ENCODE measurements around the gene COL4A1.
A peak's percentile ranks its signal among the peaks of the same experiment; 100 is the strongest.
"Not testable (repeated sequence)": the region's sequence is repeated elsewhere in the genome, so short reads cannot be mapped to it uniquely, and the experiment has no call there.

COL4A1 gene

DNA sequence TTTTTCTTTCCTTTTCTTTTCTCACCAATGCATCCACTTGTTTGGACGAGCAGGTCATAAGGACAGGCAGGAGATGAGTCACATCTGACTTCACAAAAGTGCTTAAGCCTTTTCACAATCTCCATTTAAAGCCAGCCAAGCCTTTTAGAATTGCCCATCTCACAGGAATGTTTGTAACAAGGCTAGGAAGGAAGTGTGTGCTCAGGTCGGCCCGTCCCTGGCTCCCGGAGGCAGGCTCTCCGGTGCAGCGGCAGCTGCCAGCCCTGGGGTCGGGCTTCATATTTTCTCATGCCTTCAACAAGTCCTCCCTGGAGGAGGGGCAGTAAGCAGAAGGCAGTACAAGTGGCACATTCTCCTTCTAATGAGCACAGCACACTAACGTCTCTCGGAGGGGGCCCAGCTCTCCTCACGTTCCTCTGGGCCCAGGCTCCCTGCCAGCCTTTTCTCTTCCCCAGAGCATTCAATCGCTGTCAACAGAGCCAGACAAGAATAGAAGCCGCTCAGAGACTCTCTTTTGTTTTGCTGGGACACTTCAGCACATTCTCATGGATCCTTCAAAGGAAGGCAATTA lies 180.5 kb downstream of the COL4A1 start:
- no peak for DNase-seq

DNA sequence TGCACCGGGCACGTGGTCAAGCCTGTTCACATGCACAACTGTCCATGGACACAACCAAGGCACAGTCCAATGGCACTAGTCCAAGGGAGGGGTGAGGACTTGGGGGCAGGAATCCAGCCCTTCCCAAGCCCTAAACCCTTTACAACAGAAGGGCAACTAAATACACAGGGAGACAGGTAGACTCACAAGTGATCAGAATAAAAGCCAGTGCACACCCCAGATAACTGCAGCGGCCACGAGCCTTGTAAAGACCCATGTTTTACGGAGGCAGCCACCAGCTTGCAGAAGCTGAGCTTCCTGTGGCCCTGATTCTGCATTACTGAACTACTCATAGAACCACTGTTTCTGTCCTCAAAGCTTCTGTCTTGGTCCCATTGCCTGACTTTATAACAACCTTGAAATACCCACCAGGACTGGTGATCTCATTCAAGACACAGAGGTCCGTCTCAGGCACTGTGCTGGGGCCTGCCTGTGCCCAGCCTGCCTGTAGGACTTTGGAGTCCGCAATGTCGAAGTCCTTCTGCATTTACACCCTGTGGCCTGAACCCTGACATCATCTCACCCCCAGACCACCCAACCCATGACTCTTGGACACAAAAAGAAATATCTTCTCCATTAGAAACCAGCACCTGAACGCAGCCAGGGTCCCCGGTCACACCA lies 181.2 kb downstream of the COL4A1 start:
- DNase-seq, result no peak

DNA sequence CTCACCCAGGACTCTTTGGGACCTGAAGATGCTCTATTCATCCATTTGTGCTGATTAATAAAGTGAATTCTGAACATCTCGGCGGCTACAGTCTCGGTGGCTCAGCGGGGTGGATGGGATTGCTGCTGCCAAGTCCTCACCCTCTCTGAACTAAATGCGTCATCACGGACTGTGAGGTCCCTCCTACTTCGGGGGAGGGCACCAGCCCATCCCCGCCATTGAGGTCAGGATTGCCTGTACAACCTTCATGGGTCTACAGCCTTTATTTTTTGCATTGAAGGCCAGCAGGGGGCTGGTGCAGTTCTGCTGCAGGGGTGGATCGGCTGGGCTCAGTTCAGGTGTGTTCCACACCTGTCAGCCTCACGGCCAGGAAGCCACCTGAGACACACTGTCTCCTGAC lies 181.8 kb downstream of the COL4A1 start:
- no peak for DNase-seq

DNA sequence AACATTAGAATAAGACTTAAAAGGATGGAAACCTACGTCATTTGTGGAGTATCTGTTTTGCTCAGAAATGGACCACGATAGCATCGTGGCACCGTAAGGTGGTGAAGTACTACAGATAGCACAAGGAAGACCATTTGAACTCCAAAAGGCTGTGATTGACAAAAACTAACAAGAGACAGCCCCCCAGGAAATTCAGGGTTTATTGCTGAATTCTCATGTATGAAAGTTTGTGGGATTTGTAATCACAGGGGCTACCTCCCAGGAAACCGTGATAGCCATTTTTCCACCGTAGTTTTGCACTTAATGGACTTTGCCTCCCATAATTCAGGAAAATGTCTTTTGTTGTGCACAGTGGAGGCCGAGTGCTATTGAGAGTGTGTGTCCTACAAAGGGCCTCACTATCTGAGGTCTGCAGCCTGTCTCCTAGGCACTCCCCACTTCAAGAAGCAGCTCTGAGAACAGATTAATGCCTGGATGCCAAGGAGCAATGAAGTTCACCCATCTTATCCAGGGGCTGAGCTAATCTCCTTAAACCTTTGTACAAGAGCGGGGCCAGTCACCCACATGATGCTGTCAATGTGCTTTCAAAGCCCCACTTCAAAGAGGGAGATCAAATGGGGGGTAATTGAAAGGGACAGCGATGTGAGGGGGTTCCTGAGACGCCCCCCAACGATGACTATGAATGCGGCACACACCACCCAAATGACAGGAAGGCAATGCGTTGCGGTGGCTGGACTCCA lies 182.6 kb downstream of the COL4A1 start:
- no peak for DNase-seq

DNA sequence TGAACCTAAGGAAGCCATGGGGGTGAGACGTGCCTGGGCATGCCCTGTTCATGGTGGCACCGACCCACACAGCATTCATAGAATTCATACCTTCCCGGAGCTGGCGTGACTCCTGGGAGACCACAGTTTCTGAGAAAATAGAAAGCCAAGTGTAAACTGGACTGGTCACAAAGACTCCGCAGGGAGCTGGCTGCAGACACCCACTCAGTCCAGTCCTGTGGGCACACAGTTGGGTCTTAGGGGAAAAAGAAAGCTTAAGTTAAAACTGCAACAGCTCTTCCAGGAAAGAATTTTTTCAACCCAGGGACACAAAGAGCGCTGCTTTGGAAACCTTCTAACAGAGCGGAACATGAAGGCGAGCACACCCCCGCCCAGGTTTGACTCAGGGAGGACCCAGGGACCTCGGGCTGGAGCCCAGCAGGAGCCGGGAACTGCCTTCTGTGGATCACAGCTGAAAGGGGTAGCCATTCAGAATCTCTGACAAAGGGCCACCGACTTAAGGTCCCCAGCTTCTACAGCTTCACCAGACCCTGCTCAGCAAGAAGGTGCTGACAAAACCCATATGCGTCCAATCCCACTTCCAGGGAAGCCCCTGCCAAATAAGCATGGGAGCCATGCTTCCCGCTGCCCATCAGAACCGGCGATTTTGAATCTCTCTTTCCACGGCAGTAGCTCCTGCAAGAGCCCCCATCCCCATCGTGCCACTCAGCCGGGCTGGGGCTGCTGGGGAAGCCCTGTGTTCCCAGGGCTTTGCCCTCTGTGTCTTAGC lies 183.7 kb downstream of the COL4A1 start:
- no peak for DNase-seq

DNA sequence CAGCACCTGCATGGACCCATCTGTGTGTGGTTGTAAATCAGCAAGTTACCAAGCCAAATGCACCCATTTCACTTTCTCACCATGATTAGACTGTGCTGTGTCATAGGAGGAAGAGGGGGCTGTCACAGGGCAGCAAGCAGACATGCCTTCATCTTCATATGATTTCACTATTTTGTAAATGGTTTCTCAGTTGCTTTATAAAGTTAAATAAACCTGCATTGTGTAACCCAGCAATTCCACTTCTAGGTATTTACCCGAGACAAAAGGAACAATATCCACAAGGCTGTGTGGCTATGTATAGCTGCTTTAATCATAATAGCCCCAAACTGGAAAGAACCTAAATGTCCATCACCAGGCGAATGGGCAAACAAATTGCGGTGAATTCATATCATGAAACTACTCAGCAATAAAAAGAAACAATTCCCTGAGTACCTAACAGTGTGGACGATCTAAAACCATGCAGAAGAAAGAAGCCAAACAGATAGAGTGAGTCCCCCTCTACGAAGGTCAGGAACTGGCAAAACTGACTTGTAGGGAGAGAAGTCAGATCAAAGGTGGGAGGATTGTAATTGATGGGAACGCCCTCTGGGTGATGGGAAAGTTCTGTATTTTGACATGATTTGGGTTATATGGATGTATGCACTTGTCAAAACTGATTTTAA lies 185.4 kb downstream of the COL4A1 start:
- DNase-seq, result no peak

DNA sequence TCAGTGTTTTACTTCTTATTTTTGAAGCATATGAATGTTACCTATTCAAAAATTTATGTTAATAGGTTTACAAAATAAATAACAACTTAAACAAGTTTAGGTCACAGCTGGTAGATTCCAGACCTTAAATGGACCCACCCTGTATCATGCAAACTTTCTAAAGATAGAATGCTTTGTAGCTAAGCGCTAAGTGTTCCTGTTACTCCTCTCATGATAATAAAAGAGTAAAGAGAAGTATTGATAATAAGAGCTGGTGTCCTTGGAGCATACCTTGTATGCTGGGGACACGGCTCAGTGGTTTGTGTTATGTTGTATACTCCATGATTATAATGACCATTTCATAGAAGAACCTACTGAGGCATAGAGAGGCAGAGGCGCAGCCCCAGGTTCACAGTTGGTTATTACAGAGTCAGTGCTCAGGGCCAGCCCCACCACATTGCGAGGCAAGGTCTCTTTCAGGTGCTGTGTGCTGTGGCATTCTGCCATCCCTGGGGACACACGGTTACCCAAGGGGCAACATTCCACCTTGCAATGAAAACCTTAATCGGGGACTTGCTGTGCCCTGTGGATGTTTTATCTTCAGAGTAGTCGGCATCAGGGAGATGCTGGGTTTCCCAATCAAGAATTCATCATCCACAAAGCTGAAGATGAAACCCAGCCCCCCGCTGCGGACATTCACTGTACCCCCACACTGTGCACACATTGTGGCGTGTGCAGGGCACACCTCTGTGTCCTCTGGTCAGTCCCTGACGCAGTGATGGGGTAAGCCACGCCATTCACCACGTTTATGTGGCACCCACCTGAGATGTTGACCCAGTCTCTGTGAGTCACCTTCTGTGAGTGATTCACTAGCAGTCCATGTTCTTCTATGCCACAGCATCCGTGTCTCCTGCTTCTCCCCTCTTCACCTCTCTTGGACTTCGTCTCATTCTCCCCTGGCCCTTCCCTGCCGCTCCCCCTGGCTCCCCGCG lies 186.7 kb downstream of the COL4A1 start:
- DNase-seq, result no peak

DNA sequence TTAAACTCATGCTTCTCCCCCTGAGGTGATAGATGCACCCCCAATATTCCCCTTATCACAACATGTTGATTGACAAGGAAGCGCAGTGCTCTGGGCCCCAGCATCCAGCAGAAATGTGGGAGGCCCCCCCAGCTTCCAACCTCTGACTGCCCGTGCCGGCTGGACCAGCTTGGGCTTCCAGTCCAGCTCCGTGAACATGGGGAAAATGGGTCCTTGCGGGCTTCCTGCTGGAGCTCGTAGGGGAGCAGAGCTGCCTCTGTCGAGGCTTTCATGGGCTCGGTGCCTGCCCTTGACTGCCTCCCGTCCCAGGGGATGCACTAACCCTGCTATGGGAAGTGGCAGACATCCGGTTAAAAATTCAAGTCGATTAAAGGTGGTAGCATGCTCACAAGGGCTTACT lies 188.9 kb downstream of the COL4A1 start:
- no peak for DNase-seq

DNA sequence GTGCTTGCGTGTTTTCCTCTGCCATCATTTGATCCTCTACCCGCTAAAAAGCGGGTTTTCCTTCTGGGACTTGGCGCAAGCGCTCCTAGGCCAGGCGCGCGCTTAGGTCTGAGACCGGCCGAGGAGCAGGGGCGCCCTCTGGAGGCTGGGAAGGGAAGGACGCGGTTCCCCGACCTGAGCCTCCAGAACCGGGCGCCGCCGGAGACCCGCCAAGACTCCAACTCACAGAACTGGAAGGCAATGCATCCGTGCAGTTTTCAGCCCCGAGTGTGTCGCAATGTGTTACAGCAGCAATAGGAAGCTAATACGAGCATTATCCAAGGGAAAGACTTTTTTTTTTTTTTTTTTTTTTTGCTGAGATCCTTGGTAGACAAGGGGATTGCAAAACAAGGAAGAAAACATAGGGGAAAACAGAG lies 190.9 kb downstream of the COL4A1 start:
- peak; percentile 25 for DNase-seq

DNA sequence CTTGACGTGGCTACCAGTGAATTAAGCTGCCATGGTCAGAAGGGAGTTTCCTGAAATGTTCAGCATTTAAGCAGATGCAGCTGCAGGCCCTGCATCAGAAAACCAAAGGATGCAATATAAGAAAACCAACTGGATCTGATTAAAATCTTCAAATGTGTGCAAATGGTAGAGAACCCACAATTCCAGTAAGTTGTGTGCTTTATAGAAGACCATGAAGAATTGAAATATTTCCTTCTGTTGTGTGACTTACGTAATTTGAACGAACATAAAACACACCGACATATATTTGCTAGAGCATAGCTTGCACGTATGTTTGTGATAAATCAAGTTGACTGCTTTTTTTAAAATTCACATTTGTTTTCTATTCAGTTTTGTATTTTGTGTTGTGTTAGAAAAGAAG lies 191.4 kb downstream of the COL4A1 start:
- DNase-seq, result no peak

DNA sequence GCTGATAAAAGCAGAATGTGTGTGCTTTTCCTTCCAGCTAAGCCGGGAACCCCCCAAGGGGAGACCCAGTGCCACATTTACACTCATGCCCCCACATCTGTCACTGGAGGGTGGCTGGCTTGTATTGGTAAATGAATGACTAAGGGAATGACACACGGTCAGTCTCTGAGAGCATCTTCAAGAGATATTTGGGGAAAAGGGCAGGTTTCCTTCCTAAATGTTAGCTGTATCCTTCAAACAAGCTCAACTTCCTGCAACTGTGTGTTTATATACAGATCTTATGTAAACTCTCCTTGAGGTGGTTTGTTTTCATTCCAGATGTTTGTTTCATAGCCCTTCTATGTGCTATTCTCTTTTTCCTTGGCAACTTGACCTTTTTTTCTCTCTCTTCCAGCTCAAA lies 192.6 kb downstream of the COL4A1 start:
- no peak for DNase-seq

DNA sequence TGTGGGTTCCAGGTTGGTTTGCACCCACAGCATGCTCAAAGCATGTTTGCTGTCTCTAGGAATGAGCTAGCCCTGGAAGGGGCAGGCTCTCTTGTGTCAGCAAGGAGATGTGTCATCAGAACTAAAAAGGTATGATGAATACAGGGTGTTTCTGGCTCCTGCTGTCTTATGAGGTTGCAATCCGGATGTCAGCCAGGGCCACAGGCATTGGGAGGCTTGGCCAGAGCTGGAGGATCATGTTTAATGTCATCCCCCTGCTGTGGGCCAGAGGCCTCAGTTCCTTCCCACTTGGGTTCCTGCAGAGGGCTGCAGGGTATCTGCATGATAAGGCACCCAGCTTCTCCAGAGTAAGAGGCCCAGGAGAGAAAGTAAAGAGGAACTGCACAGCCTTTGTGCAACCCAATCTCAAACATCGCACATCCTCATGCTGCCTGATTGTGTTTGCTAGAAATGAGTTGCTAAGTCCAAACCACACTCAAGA lies 193.6 kb downstream of the COL4A1 start:
- no peak for DNase-seq

DNA sequence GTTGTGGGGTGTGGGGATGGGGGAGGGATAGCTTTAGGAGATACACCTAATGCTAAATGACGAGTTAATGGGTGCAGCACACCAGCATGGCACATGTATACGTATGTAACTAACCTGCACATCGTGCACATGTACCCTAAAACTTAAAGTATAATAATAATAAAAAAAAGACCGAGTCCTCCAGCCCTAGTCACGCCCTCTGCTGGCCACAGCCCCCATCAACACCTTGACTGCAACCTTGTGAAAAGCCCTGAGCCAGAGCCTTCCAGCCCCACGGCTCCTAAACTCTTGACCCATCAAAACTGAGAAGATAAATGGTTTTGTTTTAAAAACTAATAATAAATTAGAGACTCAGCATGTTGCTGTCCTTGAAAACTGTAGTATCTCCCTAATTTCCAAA lies 194.6 kb downstream of the COL4A1 start:
- not testable (repeated sequence) for DNase-seq

DNA sequence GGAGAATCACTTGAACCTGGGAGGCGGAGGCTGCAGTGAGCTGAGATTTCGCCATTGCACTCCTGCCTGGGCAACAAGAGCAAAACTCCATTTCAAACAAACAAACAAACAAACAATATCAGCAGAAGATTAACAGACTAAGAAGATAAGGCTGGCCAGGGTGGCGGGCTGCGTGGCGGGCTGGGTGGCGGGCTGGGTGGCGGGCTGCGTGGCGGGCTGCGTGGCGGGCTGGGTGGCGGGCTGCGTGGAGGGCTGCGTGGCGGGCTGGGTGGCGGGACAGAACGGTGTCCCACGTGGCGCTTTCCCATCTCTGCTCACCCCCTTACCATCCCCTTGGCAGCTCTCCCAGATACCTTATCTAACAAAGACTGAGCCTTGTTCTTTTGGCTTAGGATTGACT lies 196.2 kb downstream of the COL4A1 start:
- DNase-seq, result no peak

DNA sequence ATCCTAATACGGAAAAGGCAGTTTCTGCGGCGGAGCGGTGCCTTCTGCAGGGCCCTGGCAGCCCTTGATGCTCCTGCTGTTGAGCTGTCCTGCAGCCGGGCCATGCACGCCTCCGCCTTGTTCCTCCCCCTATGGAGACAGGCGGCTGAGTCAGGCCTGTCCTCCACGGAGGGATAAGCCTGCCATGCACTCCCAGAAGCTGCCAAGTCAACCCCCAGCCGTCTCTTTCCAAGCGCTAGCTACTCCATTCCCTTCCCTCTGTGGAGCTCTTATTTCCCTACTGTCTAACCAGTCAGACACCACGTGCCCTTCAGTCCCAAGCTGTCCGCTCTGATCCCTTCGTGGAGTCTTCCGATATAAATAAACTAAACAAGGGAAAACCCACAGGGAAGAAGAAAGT lies 197.0 kb downstream of the COL4A1 start:
- no peak for DNase-seq

DNA sequence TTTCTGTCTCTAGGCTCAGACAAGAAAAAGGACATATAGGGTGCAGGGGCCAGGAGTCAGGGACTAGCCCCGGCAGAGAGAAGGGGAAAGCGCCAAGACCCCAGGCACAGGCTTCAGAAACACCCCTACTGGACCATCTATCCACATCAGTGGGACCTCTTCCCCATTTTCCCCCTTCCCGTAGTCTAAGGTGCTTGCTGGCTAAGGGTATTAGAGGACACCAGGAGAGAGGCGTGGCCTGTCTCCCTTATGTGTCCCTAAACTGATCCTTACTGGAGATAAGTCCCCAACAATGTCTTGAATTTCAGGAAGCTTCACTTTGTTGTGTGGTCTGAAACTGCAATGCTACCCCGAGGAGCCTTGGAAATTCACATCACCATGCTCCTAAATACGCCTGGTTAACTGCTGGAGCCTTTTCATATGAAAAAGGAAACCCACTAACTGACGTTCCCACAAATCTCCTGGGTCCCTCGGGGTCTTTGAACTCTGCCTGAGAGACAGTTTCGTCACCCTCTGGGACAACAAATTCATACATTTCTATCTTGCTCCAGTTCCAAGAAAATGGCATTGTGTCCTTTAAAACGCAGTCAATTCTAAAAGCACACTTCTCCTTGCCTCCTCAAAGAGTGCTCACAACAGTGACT lies 197.7 kb downstream of the COL4A1 start:
- no peak for DNase-seq

DNA sequence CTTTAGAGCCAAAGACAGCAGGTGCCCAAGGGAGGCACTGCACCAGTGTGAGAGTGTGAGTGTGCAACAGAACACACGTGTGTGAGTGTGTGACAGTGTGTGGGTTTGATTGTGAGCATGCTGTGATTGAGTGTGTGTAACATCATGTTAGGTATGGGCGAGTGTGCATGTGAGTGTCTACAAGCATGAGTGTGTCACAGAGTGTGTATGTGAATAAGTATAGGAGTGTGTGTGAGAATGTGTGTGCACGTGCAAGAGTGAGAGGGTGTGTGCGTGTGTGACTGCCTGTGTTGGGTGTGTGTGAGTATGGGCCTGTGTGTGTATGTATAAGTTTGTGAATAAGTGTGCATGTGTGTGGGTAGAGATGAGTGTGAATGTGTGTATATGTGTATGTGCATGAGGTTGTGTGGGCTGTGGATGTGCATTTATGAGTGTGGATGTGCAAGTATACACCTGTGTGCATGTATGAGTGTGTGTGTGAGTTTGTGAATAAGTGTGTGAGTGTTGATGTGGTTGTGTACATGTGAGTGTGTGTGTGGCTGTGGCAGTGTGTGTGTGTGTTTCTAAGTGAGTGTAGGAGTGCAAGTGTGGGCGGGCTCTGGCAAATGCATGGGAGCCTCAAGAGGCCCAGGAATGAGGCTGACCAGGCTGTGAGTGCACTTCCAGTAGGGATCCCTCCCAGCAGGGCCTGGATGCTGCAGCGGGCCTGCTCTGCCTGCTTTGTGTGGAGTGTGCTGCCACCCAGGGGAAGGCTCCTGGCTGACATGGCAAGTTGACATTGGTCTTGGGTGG lies 198.4 kb downstream of the COL4A1 start:
- no peak for DNase-seq

DNA sequence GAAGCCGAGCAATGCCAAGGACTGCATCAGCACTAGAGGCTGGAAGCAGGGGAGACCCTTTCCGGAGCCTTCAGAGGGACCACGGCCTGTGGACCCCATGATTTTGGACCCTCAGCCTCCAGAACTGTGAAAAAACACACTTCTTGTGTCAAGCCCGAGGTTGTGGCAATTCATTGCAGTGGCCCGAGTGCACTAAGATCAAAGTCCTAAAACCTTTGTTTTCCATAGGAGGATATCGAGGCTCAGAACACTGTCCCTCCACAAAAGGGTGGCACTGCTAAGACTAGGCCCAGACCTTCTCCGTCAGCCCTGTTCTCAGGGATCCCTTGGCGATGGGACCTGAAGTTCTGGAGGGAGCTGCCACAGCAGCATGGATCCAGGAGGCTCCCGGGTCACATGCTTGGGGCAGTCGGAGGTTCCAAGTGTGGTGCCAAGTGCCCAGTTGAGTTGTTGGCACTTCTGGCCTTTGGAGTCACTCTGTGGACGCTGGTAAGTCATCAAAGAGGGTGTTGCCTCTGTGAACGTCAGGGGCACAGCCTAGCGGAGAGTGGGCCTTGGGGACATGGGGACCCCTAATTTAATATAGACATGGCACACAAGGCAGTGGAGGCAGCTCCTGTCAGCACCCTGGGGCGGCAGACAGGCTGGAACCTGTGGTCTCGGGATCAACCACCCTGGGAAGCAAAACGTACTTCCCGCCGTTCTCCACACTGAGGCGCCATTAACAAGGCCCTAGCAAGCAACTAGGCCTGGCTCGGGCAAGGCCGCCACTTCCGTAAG lies 199.2 kb downstream of the COL4A1 start:
- no peak for DNase-seq

DNA sequence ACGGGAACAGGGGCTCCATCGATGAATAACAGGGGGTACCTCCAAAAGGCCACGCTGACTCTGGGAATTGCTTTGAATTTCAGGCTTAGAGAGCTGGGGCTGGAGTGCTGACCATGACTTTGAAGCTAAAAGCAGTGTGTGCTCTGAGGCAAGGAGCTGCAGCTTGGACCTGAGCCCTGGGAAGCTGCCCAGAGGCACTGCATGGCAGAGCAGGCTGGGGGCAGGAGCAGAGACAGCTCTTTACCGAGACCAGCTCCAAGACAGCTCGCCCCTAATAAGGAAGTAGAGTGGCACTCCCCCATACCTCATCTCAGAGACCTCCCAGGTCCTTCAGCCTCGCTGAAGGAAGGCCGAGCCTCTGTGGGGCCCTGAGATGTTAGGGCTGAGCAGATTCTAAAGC lies 200.2 kb downstream of the COL4A1 start:
- no peak for DNase-seq

DNA sequence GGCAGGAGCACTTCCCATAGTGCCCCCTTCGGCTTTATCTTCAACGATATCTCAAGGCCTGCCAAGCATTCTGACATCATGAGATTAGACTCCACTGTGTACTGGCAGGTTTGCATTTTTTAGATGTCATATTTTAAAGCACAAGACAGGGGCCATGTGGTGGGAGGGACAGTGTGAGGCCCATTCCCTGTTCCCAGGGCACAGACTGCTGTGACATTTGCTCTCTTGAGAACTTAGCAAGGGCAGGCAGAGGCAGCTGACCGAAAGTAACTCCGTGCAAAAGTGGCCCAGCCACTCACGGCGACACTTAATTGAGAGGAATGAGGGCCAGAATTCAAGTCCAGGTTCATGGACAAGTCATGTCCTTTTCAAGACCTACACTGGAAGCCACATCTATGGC lies 201.8 kb downstream of the COL4A1 start:
- DNase-seq, result no peak
